LoVo (cell line): ENCODE data around the gene GRM4.
A peak's percentile ranks its signal among the peaks of the same experiment; 100 is the strongest.

Experiments
- DNase-seq: peaks from one replicate; pipeline ENCODE4 v3.0.0-alpha.2; 2016; ENCODE audit warnings: low spot score

Gene GRM4

DNA sequence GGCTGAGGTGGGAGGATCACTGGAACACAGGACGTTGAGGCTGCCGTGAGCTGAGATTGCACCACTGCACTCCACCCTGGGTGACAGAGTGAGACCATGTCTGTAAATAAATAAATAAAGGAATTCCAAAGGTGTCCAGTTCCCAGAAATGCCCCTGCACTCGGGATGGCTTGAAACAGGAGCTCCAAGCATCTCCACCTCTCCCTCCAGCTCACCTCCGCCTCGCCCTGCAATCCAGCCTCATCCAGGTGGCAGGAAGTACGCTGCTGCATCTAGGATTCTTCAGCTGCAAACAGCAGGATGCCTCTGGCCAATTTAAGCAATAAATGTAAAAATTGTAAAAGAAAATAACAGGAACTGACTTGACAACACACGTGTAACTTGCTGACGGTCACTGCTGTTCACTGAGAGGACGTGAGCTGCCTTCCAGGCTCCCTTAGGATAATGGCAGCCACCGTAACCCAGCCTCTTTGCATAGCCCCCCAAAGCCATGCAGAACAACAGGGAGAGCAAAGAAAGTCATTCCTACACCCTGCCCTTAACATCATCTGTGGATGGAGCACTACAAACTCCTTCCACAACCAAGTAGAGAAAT is 11.4 kb upstream of the GRM4 start:
- no peak for DNase-seq

DNA sequence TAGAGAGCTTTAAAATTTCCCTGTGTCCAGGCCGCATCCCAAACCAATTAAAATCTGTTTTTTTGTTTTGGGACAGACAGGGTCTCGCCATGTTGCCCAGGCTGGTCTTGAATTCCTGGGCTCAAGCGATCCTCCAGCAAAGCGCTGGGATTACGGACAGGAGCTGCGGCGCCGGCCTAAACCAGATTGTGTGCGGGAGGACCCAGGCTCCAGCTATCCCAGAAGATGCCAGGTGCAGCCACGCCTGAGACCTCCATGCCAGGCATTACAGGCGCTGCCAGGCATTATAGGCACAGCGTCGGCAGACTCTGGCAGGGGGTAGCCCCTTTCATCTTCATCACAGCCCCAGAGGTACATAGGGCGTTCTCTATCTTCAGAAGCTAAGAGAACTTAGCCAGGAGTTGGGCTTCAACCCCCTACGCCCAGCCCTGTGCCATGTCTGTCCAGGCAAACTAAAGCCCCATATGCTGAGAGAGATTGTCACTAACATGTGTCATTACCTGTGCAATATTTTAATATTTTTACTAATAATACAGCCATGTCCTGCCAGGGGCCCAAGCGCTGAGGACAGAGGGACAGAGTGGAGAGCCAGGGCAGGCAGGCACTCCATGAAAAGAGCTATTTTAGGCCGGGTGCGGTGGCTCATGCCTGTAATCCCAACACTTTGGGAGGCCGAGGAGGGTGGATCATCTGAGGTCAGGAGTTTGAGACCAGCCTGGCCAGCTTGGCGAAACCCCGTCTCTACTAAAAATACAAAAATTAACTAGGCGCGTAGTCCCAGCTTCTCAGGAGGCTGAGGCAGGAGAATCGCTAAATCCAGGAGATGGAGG is 9.8 kb upstream of the GRM4 start:
- DNase-seq, result no peak

DNA sequence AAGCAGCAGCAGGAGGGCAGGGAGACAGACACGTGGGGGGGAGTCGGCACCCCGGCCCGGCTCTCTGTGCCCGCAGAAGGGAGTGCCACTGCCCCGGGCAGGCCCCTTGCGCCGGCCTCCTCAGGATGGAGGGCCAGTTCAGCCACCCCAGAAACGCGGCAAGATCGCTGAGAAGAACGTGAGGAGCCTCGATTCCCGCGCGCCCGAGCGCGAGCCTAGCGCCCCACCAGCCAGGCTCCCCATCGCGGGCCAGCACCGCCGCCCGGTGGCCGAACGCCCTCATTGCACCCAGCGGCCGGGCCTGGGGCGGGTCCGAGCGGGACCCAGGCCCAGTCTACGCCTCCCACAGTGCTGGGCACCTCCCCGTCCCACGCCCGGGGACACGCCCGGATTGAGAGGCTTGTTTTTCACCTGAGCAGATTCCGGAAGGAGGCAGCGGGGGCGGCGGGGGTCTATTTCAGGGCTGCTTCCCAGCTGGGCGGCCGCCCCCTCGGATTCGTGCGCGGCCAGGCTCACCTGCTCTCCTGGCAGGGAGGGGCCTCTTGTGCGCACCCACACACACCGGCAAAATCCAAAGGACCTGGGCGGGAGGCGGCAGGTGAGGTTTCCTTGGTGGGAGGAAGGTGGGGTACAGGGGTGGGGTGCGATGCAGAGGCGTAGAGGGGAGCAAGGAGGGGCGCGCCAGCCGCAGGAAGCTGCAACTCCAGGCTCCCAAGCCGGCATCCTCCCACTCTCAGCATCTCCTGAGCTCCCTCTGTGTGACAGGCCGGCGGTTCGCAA is 9.0 kb upstream of the GRM4 start:
- DNase-seq, result peak; percentile 46

DNA sequence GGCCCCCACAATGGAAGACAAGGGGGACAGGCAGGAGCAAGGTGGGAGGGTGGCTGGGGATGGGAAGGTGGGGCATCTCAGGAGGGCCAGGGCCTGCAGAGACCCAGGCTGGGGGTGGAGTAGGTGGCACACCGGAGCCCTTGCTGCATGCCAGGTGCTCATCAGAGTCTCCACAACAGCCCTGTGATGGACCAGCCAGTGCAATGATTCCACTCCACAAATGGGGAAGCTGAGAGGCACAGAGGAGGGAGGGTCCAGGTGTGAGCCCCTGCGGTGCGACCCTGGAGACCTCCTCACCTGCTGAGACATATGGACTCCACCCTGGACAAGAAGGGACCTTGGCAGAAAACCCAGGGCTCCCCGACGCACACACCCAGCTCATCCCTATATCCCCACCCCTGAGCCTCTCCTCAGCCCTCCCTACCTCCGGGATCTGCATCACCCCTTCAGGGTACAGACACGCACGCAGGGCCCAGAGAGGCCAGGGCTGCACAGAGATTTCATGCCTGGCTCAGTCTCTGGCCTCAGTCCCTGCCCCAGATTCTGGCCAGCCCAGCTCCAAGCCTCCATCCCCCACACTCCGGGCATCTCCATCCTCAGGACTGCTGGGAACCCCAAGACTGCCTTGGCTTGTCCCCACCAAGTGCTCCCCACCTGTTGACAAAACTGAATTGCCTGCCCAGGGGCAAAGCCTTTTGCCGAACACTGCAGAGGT is 7.1 kb upstream of the GRM4 start:
- DNase-seq, result no peak

DNA sequence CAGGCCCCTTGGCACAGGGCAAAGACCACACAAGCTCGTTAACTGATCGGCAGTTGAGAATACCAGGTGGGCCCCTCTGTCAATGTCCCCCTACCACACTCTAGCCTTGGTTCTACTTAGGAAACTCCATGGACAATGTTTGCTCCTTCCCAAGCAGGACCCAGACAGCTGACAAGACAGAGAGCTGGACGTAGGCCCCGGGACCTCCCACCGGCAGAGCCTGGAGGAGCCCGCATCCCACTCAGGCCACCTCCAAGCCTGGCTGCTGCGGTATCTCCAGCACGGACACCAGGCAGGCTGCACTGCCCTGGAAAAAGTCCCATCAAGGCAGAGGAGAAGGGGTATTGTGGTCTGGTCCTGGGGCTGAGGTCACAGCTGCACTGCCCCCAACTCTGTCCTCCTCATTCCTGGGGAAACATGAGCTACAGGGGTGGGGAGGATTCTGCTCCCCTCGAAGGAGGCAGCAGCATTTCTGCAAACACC is 6.2 kb upstream of the GRM4 start:
- DNase-seq, result no peak

DNA sequence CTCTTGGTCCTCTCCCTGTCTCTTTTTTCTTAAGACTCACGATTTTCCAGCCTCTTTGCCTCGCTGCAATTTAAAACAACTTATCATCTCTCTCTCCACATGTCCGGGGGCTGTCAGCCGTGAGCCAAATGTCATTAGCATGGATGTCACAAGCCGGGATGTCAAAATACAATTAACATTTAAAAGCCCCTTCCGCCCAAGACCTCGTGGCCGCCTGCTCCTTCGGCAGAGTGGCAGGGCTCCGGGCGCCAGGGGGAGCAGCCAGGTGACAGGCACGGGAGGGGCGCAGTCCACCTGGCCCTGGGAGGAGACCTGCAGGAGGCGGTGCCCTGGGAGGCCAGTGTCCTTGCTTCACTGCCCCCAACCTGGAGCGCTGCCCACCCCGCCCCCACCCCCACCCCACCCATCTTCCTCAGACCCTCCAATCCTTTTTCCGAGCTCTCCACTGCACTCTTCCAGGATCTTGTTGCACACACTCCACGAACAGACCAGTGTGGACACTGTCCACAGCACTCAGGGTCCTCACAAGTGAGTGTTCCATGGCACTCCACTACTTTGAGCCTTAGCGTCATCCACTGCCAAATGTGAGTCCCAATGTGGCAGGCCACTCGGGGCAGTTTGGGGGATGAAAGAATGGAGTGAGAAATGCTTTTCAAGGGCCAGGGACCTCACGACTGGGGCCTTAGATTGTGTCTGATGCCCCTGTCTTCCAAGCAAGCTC is 5.6 kb upstream of the GRM4 start:
- no peak for DNase-seq

DNA sequence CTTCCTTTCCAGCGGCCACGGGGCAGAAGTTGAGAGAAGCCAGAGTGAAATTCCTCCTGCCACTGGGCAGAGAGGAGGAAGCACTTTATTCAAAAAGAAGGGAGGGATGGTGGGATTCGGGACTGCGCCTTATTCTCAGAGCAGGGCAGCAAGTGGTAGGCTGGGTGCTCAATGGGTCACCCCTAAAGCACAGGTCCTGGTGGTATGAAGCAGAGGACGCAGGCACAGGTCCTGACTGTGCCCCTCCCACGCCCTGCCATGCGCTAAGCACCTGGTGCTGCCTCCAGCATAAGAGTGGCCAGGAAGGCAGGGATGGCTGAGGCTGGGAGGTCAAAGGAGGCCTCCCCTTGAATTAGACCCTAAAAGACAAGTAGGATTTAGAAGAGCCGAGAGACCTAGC is 4.9 kb upstream of the GRM4 start:
- no peak for DNase-seq

DNA sequence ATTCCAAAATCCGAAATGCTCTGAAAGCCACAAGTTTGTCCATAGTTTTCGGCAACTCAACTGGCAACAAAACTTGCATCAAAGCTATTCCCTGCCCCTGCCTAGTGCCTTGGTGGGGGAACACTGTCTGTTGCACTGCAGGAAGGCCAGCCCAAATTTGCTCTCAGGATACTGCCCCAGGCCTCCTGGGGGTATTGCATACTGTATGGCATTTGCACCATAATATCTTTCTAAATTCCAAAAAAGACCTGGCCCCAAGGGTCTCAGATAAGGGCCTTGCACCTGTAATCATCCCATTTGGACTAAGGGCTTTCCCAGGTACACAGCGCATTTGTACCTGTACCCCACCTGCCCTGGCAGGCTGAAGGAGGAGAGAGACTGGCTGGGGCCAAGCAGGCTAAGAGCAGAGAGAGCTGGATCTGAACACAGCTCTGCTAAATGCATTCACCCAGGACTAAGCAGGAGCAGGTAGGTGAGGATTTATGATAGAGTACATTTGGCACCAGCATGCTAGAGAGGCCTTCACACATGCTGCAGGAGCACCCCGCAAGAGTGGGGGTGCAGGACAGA is 4.0 kb upstream of the GRM4 start:
- DNase-seq, result no peak

DNA sequence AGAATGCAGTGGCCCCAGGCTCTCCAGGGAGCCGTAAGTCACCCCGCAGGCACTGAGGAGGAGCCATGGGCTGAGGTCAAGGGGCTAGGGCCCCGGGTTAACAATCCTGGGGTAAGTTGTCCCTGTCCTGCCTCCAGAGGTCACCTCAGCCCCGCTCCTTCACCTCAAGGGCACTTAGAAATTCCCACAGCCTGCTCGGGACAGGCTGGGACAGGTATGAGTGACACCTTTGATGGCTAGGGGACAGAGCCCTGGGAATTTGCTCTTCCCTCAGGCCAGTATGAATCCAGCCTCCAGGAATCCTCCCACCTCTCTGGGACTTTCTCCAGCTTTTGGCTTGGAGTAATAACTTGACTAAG is 3.5 kb upstream of the GRM4 start:
- no peak for DNase-seq

DNA sequence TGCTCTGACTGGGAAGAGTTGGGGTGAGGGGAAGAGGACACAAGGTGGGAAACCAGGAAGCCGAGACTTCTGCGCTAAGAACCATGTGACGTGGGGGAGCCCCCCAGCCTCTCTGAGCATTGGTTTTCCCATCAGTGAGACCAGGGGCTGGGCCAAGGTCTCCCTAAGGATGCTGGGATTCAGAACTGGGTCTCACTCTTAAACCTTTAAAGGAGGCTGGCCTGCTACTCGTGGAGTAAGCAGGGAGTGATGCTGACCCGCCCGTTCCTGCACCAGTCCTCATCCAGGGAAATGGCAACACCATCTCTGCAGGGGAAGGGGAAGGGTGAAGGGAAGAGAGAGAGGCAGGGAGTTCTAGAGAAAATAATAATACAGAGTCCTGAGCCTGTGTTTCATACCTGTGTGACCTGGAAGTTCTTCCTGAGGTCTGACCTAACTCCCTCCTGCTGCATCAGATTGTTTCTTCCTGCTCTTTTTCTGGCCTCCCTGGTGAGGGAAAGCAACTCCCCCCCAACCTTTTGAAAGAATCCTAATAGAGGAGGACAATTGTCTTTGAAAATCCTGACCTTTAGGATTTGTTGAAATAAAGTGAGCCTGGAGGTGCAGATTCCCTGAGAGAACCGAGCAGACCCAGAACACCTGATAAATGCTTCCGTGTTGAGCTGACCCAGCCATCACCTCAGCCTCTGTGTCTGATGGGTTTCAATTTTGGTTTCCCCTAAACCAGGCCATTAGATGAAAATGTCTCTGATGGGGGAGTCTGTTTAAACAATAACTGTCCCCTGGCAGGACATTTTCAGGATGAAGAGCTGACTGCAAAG is 3.0 kb upstream of the GRM4 start:
- no peak for DNase-seq

DNA sequence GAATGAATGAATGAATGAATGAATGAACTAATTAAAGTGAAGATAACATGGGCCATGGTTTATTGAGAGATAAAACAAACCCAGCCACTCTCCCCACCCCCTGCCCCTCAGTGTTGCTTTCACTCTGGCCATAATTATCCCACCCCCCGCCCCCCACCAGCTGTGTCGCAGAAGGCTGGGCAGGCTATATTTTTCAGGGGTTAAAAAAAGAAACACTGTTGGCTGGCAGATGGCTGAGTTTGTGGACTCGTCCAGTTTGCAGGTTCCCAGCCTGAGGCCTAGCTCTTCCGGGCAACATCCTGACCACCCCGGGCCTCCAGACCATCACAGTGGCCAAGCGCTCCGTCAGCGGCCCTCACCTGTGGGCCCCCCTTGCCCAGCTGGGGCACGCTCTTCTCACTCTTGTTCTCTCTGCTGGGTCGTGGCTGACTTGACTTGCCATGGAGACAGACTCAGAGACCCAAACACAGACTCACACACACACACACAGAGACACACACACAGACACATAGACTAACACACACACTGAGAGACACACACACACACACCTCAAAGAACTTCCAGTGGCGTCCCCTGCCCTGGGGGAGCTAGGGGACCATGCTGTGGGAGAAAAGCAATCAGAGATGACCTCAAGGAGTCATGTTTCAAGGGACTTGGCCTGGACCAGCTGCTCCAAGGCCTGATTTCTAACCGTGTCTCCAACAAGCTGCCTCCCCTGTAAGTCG is 2.2 kb upstream of the GRM4 start:
- no peak for DNase-seq

DNA sequence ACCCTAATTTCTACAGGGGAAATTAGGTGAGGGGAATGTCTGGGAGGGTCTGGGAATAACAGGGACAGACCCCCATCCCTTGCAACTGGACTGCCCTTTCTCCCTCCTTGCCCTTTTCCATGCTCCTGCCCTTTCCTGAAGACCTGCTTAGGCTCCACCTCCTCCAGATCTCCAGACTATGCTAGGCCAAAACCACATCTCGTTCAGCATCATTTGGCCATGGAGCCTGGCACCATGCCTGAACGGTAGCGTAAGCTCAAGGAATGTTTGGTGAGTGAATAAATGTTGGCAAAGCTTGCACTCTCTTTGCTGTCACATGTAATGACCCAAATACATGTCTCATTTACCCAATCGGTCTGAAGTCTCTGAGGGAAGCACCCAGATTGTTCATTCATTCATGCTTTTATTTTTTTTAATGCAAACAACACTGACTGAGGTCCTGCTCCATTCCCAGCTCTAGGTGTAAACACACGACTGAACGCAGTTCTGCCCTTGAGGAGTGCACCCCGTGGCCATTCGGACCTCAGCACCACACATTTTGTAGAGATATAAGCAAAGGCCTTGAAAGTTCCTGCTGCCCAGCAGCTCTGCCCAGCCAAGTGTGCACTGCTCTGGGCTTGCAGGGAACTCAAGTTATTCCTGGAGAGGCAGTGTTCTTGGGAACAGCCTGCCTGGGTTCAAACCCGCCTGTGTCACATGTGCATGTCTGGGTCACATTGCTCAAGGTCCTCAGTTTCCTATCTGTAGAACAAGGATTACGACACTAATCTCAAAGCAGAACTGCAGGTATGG is 1.1 kb upstream of the GRM4 start:
- no peak for DNase-seq

DNA sequence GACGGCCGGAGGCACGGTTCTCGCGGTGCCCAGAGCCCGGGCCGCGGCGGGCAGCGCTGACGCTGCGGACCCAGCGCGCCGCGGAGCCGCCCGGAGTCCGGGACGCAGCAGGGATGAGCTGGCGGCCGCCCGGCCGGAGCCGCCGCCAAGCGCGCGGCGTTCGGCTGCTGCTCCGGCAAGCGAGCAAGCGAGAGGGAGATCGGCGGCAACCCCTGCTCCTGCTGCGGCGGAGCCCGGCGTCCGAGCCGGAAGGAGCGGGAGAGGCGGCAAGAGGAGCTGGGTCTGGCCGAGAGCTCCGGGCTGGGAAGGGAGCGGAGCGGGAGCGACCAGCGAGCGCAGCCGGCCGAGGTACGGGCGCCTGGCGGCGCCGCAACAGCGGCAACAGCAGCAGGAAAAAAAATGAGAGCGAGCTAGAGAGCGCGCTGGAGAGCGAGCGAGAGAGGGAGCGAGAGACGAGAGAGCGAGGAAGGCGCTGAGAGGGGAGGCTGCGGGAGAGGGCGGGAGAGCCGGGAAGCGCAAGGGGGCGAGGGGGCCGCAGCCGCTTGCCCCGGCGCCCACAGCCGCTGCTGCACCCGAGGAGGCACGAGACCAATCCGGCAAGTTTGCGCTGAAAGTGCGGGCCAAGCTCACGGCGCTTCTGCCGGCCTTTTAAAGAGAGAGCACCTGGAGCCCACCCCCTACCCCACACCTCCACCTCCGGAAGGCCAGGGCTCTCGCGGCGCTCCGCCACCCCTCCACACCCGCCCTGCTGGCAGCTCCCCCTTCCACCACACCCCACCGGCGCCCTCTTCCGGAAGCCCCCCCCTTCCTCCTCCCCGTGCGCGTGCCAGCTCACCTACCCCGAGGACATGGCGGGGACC is 496 bp downstream of the GRM4 start:
- no peak for DNase-seq

DNA sequence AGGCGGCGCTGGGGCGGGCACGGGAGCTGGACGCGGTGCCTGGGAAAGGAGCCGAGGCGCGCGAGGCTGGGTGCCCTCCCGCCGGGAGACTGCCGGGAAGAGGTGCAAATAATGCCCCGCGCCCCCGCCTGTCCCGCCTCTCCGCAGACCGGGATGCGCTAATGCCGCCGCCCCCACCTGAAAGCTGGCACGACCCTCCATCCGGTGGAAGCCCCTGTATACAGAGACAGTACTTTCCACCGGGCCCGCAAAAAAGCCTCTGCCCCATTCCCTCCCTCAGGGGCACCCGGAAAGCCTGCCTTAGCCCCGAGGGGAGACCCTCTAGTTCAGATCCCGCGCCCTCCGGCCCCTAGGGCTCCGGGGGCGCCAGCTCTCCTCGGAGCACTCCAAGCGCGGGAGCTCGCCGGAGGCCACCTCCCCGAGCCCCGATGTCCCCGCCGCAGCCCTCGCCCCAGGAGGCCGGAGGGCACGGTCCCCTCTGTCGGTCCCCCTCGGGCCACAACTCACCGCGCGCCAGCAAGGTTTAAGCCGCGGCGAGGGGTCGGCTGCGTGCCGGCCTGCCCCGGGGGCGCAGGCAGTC is 1.2 kb downstream of the GRM4 start:
- no peak for DNase-seq

DNA sequence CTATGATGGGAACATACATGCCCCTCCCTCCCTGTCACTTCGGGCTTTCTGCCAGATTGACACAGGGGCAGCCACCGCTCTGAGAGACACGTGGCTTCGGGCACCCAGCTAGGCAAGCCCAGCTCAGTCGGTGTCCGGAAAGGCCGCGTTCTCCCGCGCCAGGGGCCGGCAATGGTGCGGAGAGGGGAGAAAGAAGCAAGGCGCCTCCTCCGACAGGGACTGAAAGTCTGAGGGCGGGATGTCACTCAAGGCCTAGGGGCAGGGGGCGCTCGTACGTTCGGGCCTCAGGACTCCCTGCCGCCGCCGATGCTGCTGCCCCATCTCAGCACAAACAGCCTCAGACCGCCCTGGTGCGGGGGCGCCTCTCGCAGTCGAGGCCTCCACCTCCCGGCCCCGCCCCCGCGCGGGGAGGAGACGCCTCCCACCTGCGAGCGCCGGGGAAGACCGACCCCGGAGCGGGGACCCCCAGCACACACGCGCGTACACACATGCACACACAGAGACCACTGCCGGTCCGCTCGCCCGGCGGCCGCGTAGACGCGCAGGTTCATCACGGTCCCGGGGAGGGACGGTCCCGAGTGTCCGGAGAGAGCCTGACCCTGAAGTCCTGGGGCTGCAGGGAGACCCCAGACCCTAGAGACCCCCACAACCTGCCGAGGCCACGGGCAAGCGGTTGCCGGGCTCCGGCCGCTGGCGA is 1.9 kb downstream of the GRM4 start:
- no peak for DNase-seq

DNA sequence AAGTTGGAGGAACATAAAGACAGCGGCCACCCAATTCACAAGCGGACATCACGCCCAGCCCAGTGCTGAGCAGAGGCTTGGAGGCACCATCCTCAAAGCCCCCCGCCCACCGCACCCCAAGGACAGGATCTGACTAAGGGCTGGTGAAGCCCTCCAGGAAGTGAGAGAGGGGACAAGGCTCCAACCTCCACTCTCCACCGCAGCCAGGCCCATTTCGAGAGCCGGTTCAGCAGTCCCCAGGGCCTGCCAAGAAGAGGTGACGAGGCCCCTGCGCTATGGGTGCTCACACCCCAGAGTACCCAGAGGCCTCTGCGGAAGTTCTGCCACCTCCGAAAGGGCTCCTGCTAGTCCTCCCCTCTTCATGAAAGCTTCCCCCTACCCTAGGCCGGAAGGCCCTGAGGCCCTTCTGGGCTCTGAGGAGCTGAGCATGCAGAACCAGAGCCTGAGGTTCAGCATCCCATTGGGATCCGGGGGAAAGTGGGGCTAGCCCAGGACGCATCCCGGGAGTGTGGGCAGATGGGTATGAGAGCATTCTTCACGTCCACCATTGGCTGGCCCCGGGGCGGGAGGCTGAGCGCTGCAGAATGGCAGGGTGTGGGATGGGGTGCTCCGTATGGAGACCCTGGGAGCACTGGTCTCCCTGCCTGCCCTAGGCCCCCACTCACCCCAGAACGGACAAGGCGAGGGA is 2.5 kb downstream of the GRM4 start:
- no peak for DNase-seq
